NCI-H1092 (cell line): Measurements from ENCODE around the gene SLC12A5.
A peak's percentile ranks its signal among the peaks of the same experiment; 100 is the strongest.

Experiments
- DNase-seq: peaks from one replicate; lab custom pipeline; 2025; lab: John Stamatoyannopoulos, UW

Gene SLC12A5

GRCh38 chr20:46027245-46027853, 1.7 kb upstream of the SLC12A5 start:
- DNase-seq, result no peak

DNA sequence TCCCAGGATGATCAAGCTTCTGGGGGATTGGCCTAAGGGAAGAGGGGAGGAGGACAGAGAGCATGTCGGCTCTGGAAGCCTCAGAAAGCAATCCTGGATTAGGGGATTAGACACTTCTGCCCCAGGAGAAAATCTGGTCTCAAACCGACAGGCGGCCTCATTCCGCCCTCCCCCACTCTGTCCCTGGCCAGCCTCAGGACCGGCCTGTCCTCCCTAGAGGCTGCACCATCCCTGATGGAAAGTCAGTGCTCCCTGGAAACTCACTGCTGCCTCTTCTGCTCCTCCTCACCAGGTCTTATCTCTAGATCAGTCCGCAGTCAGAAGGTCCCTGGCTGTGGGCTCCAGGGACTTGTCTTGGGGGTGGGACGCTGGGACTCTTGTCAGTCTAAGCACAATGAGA, 905 bp upstream of the SLC12A5 start:
- no peak for DNase-seq

DNA sequence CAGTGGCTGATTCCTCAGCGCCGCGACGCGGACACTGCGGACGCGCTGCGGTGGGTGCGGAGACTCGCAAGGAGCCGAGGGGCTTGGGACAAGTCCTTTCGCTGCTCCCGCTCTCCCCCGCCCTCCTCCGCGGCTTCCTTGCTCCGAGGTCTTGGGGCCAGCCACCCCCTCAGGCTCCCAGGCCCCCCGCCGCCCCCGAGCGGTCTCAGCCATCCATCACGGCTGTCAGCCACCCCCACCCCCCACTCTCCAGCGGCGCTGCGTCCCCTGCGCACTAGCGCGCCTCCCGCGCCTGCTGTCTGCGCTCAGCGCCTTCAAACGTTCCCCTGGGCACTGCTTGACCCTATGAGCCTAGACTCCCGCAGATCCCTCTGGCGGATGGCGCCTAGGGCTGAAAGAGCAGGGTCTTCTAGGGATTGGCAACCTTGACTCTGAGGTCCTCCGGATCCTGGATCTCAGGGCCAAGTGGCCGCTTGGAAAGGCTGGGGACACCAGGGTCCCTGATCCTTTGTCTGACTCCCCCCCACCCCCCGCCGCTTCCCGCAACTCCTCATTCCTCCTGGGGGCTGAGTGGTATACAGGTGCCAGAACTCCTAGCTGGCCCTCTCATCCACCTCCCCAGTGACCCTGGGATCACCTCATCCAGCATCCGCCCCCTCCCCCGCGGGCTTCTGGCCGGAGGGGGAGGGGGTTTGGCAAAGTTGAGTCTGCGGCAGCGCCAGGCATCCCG, 1.4 kb downstream of the SLC12A5 start:
- DNase-seq, result no peak

DNA sequence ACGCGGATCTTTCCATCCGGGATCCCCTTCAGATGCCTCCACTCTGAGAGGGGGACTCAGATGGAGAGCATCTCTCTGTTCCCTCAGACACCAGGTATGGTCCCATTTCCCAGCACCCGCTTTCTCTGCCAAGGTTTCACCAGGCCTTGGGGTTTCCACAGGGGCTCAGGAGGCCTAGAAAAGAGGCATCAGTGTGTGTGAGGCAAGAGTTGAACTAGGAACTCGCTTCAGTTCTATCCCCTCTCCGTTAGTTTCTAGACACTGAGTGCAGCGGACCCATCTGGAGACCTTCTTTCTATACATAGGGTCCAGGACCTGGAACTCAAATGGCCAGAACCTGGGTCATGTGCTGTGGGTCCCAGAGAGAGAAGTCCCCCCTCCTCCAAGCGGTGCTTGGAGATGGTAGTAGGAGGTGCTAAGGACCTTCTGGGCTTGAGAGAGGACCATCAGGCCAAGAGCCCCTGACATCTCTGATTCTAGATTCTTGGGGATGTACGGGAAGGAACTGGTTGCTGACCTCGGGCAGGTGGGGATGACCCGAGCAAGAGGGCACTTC, 2.1 kb downstream of the SLC12A5 start:
- DNase-seq, result no peak

GRCh38 chr20:46031701-46032254, 2.8 kb downstream of the SLC12A5 start:
- DNase-seq, result peak; percentile 67

DNA sequence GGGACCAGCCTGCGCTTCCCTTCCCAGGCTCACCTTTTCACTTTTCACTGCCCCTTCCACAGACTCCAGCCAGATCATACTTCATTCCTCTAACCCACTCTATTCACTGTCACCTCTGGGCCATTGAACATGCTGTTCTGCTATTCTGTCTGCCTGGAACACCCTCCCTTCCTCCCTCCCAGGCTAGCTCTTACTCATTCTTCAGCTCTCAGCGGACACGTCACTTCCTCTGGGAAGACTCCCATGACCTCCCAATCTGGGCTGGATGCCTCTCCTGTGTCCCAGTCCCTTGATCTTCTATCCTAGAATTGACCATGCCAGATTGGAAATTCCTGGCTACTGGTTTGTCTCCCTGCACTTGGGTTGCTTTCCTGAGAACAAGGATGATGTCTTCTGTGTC, 5.0 kb downstream of the SLC12A5 start:
- no peak for DNase-seq

GRCh38 chr20:46035253-46035652, 6.2 kb downstream of the SLC12A5 start:
- DNase-seq, result no peak

- DNase-seq, result no peak
These were observed 6.7 kb downstream of the SLC12A5 start for GRCh38 chr20:46035713-46036112.

GRCh38 chr20:46036370-46036769, 7.4 kb downstream of the SLC12A5 start:
- no peak for DNase-seq

DNA sequence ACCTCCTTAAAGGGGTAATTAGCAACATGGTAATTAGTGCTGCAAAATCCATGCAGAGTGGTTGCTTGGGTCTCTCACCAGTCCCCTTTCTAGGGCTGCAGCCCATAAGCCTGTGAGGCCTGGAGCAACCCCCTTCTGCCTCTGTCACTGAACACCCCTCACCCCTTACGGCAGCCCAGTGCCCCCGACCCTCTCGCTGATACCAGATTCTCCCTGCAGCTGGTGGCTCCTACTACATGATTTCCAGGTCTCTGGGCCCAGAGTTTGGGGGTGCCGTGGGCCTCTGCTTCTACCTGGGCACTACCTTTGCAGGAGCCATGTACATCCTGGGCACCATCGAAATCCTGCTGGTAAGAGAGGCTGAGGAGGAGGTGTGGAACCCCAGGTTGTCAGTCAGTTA, 8.0 kb downstream of the SLC12A5 start:
- no peak for DNase-seq

DNA sequence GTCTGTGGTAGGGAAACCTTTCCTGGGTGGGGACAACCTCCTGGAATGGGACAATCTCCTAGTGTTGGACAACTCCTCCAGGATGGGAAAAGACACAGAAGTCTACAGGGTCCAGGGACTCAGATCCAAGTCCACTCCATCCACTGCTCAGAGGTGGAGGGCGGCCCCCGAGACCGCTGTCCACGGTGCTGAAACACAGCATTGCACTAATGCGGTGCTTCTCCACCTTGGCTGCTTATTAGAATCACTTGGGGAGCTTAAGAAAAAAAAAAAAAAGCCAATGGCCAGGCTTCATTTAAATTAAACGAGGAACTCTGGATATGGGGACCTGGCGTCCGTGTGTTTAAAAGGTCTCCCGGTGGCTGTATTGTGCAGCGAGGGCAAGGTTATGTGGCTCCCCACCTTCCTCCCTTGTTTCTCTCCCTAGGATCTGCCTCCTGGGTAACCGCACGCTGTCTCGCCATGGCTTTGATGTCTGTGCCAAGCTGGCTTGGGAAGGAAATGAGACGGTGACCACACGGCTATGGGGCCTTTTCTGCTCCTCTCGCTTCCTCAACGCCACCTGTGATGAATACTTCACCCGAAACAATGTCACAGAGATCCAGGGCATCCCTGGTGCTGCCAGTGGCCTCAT, 12.0 kb downstream of the SLC12A5 start:
- no peak for DNase-seq

- no peak for DNase-seq
These were observed 14.5 kb downstream of the SLC12A5 start for GRCh38 chr20:46043556-46043955.

- no peak for DNase-seq
These were observed 15.9 kb downstream of the SLC12A5 start for GRCh38 chr20:46044896-46045295.

DNA sequence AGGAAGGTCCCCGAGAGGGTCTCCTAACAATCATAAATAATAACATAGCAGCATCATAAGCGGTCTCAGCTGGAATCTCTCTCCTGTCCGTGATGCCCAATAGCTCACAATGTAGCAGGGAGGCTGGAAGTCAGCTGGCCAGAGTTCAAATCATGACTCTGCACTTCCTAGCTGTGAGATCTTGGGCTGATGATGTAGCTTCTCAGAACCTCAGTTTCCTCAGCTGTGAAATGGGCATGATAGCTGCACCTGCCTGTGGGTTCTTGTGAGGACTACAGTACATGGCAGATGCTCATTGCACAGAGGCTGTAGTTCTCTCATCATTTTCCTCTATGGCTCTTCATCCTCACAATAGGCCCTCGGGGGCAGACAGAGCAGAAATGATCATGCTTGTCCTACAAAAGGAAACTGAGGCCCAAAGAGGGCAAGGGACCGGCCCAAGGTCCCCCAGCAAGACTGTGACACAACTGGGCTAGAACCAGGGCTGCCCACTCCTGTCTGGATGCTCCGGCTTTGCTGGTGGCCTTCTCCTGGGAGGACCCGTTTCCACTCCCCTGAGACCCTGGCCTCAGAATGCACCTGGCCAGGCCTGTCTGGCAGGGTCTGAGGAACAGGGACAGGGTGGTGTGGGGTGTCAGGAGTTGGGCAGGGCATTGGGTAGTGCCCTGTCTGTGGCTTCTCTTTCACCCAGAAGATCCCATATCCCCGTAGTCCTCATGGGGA, 17.7 kb downstream of the SLC12A5 start:
- no peak for DNase-seq

DNA sequence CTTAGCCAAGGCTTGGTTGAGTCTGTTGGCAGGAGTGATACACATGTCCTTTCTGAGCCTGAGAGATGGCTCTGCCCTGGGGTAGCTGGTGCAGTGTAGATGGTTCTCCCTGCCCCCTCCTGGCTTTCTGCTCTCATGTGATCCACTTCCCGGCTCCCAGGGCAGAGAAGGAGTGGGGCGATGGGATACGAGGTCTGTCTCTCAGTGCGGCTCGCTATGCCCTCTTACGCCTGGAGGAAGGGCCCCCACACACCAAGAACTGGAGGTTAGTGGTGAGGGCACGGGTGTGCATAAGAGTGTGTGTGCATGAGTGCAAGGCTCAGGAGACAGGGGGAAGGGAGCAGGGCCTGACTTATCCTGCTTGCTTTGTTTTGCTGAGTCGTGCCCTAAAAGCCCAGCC, 18.8 kb downstream of the SLC12A5 start:
- no peak for DNase-seq

GRCh38 chr20:46049190-46049589, 20.2 kb downstream of the SLC12A5 start:
- DNase-seq, result no peak

GRCh38 chr20:46049815-46050214, 20.8 kb downstream of the SLC12A5 start:
- DNase-seq, result no peak

- DNase-seq, result no peak
These were observed 21.4 kb downstream of the SLC12A5 start for GRCh38 chr20:46050444-46050843.

GRCh38 chr20:46050885-46051284, 21.9 kb downstream of the SLC12A5 start:
- DNase-seq, result no peak

DNA sequence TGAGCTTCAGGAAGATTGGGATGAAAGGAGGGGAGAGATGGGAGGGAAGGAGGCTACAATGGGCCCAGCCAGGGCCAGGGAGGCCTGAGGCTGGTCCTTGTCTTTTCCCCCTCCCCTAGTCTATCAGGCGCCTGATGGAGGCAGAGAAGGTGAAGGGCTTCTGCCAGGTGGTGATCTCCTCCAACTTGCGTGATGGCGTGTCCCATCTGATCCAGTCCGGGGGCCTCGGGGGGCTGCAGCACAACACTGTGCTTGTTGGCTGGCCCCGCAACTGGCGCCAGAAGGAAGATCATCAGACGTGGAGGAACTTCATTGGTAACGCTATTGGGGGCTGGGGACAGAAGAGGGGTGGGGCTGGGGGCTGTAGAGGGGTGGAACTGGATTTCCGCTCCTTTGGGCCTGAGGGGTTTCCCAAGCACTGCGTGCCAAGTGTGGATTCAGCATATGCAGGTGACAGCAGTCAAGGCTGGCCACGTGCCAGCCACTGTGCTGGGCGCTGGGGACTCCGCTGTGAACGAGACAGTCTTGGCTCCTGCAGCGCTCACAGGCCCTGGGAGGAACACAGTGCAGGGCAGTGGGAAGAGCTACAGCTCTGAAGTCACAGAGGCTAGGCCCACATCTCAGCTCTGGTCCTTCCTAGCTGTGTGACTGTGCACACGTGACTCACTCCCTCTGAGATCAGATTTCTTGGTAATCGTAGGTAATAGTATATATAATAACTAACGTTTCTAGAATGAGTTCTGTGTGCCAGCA, 22.7 kb downstream of the SLC12A5 start:
- peak; percentile 28 for DNase-seq

DNA sequence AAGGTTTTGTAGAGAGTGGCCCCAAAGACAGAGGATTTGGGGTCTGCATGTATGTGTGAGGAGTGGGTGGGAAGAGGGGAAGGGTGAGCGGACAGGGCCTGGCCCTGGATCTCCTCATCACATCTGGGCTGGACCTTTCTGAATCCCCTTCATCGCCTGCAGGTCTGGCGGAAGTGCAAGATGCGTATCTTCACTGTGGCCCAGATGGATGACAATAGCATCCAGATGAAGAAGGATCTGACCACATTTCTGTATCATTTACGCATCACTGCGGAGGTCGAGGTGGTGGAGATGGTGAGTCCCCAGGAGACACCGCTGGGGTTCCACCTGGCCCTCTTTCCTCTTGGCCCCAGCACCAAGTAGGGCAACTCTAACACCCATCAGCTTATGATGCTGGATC, 24.4 kb downstream of the SLC12A5 start:
- DNase-seq, result no peak
